Retinal pigment epithelial cell (primary cell): ENCODE measurements around the gene HECTD2.

Experiments used
- DNase-seq: peaks from one replicate; pipeline ENCODE4 v3.0.0-alpha.2; 2010; ENCODE audit warnings: low read depth
- H3K4me3 ChIP-seq: 2 replicates; pipeline ENCODE4 v1.5.1; 2011; ENCODE audit warnings: mild to moderate bottlenecking, low read length, control low read depth, moderate library complexity
- CTCF ChIP-seq: conservative IDR thresholded peaks from 2 replicates; pipeline ENCODE4 v1.5.1; 2011; ENCODE audit warnings: low read depth, low read length, control low read depth, inconsistent platforms

Gene HECTD2

GRCh38 chr10:91536733-91537132, 126.6 kb downstream of the HECTD2 start:
- TF ChIP-seq CTCF, result no peak
- DNase-seq, result no peak
- H3K4me3 ChIP-seq, result no peak overlapping the region

- TF ChIP-seq CTCF, result no peak
- no peak for DNase-seq
- H3K4me3 ChIP-seq, result no peak overlapping the region
These were observed 127.7 kb downstream of the HECTD2 start for GRCh38 chr10:91537614-91538383.

GRCh38 chr10:91539930-91540329, 129.8 kb downstream of the HECTD2 start:
- DNase-seq, result no peak
- no peak overlapping the region for H3K4me3 ChIP-seq
- no peak for TF ChIP-seq CTCF

GRCh38 chr10:91540733-91541132, 130.6 kb downstream of the HECTD2 start:
- no peak for TF ChIP-seq CTCF
- DNase-seq, result no peak
- H3K4me3 ChIP-seq, result no peak overlapping the region

- H3K4me3 ChIP-seq, result no peak overlapping the region
- no peak for DNase-seq
- TF ChIP-seq CTCF, result no peak
These were observed 131.3 kb downstream of the HECTD2 start for GRCh38 chr10:91541481-91541880.

GRCh38 chr10:91545384-91545783, 135.2 kb downstream of the HECTD2 start:
- DNase-seq, result no peak
- H3K4me3 ChIP-seq, result no peak overlapping the region
- TF ChIP-seq CTCF, result no peak

GRCh38 chr10:91545838-91546237, 135.7 kb downstream of the HECTD2 start:
- no peak overlapping the region for H3K4me3 ChIP-seq
- no peak for TF ChIP-seq CTCF
- DNase-seq, result no peak
